ENCODE results near the gene BSG.
"Not testable (repeated sequence)": the region's sequence is repeated elsewhere in the genome, so short reads cannot be mapped to it uniquely, and the experiment has no call there.

BSG gene

DNA sequence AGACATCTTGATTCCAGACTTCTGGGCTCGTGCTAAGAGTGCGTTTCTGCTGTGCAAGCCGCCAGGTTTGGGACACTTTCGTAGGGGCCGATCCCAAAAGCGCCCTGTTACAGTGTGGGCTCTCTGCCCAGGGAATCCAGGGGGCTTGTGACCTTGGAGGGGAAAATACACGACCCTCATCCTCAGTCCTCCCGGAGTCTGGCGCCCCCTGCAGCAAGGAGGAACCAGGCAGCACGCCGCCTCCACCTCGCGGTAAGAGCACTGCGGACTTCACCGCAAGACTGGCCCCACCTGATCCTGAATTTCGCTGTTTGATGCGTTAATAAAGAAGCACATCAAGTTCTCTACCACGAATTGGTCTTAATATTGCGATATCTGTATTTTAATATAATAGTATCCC, 55.8 kb downstream of the BSG start:
- DNase-seq (ENCODE audit: low read depth, low spot score) = no peak
- TF ChIP-seq, protein P1, sequence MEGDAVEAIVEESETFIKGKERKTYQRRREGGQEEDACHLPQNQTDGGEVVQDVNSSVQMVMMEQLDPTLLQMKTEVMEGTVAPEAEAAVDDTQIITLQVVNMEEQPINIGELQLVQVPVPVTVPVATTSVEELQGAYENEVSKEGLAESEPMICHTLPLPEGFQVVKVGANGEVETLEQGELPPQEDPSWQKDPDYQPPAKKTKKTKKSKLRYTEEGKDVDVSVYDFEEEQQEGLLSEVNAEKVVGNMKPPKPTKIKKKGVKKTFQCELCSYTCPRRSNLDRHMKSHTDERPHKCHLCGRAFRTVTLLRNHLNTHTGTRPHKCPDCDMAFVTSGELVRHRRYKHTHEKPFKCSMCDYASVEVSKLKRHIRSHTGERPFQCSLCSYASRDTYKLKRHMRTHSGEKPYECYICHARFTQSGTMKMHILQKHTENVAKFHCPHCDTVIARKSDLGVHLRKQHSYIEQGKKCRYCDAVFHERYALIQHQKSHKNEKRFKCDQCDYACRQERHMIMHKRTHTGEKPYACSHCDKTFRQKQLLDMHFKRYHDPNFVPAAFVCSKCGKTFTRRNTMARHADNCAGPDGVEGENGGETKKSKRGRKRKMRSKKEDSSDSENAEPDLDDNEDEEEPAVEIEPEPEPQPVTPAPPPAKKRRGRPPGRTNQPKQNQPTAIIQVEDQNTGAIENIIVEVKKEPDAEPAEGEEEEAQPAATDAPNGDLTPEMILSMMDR (IDR thresholded peaks at IDR 0.05; ENCODE audit: insufficient read depth, low read length, missing control alignments) = peak; percentile 43
- no peak overlapping the region for H3K4me3 ChIP-seq (ENCODE audit: low read depth, low read length)
- CTCF ChIA-PET = no interaction called here
- POLR2A ChIA-PET = no interaction called here

DNA sequence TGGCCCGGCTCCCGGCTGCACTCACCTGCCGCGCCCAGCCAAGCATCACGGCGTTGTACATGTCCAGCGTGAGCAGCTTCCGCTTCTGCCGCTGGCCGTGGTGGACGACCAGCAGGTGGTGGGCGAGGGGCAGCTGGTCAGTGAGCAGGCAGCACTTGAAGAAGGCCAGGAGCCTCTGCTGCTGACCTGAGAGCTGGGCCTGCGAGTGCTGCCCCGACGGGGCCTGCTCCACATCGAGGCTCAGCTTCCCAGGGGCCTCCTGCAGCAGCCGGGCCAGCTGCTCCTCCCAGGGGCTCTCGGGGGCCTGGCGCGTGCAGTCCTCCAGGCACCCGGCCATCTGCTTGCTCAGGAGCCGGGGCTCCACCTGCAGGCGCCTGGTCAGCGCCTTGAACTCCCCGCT, 57.1 kb downstream of the BSG start:
- H3K4me3 ChIP-seq (ENCODE audit: low read depth, low read length); POLR2A ChIA-PET; DNase-seq (ENCODE audit: low read depth, low spot score): not testable (repeated sequence)
- CTCF ChIA-PET = interaction anchor here (1.6 kb wide), 1 partner anchor 98 kb away, joined by 3 read pairs; the partner anchor contains the start of gene CDC34

DNA sequence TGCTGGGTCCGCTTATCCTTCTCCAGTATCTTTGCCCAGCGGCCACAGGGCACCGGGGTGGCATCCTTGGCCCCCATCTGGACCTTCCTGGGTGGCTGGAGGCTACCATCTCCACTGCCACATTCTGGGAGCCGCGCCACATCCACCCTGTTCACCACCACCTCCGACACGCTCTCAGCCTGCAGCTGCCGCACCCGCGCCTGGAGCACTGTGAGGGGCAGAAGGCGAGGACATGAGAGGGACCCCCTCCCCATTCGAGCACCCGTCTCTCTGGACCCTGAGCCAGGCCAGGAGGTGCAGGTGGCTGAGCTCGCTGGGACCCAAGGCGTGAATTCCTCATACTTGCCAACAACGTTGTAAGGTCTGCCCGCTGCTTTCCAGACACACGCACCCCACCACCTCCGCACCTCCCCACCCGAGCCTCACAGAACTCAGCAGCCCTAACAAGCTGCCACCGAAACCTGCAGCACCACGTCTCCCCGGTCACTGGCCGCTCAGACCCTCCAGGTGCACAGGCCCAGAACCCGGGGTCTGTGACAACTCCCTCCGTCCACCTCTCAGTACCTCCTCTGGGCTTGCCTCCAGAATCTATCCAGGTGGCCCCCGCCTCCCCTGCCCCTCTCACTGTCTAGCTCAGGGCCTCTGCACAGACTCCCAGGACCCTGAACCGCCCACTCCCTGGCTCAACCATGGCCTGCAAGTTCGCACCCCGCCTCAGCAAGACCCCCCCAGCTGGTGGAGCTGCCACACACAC, 57.7 kb downstream of the BSG start:
- CTCF ChIA-PET = interaction anchor here (1.6 to 1.8 kb wide), 2 partner anchors 18 to 99 kb away, joined by 3 to 4 read pairs; partner anchors contain the start of gene CDC34
- POLR2A ChIA-PET = no interaction called here
- DNase-seq (ENCODE audit: low read depth, low spot score) = no peak
- H3K4me3 ChIP-seq (ENCODE audit: low read depth, low read length) = no peak overlapping the region
- TF ChIP-seq, protein P1 (IDR thresholded peaks at IDR 0.05; ENCODE audit: insufficient read depth, low read length, missing control alignments) = no peak

DNA sequence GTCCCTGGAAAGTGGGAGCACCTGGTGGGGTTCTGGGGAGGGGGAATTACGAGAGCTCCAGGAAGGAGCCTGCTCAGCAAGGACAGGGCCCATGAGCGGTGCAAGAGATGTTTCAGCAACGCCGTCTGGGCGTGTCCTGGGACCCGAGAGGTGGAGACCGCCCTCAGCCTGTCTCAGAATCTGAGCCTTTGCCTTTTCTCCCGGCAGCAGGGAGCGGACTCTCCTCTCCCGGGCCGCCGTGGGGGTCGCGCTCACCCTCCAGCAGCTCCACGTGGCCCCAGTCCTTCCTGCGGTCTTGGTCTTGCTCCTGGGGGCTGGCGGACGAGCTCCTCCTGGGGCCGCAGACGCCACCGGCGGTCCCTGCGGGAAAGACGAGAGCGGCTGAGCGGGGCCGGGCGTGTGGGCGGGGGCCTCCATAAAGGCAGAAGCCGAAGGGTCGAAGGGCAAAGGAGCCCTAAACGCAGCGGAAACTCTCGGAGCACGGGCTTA, 60.2 kb downstream of the BSG start:
- ChIA-PET POLR2A (no interaction called here), CTCF (interaction anchor here (0.7 kb wide), 1 partner anchor 101 kb away, joined by 3 read pairs; the partner anchor contains the start of gene CDC34)
- DNase-seq (ENCODE audit: low read depth, low spot score) = no peak
- TF ChIP-seq, protein P1 (IDR thresholded peaks at IDR 0.05; ENCODE audit: insufficient read depth, low read length, missing control alignments) = no peak
- H3K4me3 ChIP-seq (ENCODE audit: low read depth, low read length) = peak overlapping the region; percentile 89
